Measurements from ENCODE around the gene ZFAND6.

The ZFAND6 gene

DNA sequence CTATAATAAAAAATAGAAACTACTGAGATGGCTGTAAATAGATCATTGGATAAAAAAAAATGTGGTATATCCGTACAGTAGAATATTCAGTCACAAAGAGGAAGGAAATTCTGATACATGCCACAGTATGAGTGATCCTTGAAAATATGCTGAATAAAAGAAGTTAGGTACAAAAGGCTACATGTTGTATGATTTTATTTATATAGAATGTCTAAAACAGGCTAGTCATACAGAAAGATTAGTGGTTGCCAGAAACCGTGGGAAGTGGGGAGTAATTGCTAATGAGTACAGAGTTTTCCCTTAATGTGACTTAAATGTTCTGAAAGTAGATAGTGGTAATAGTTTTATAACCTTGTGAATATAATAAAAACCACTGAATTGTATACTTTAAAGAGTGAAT, 68.4 kb downstream of the ZFAND6 start:
- H3K23ac ChIP-seq (ENCODE audit: low read depth, low read length, poor library complexity) = no peak overlapping the region
- no peaks in the 10 kb centered on the region for H3K79me1 ChIP-seq (ENCODE audit: low read depth, low read length)
- WGBS, 2 donors (ENCODE audit: extremely low coverage in 2 of 2, insufficient read length in 2 of 2, insufficient replicate concordance in 1 of 2) = no CpG with 5 or more reads among the region's 2 CpGs
- no peak overlapping the region for H4K91ac ChIP-seq (ENCODE audit: low read depth, low read length, poor library complexity)
- H3K27ac ChIP-seq (replicated peaks; ENCODE audit: low read length) = no peak overlapping the region
- H3K4me1 ChIP-seq (ENCODE audit: control insufficient read depth in 2 of 2, insufficient read depth in 1 of 2, low read depth in 1 of 2, low read length in 2 of 2) = no peaks in the 10 kb centered on the region
- no peak overlapping the region for H2BK12ac ChIP-seq (ENCODE audit: low read length)
- H4K8ac ChIP-seq (ENCODE audit: low read depth, low read length) = no peak overlapping the region
- no peak overlapping the region for H3K4me2 ChIP-seq (ENCODE audit: insufficient read depth, low read length, poor library complexity, severe bottlenecking)
- no peak overlapping the region for H3K9ac ChIP-seq (ENCODE audit: low read depth, low read length, poor library complexity)
- peaks cover 2 to 82% of the 10 kb centered on the region in 2 donors for H3K36me3 ChIP-seq (replicated peaks in 1 of 2; ENCODE audit: control insufficient read depth in 2 of 2, insufficient read depth in 2 of 2, low read length in 2 of 2)
- H2BK5ac ChIP-seq (ENCODE audit: low read length) = no peak overlapping the region
- H3K14ac ChIP-seq (ENCODE audit: low read length) = no peak overlapping the region
- no peak overlapping the region for H3K18ac ChIP-seq (ENCODE audit: low read length)
- H2BK120ac ChIP-seq (ENCODE audit: low read depth, low read length) = no peak overlapping the region
- no peaks in the 10 kb centered on the region for H3K9me3 ChIP-seq (replicated peaks in 1 of 2; ENCODE audit: control insufficient read depth in 2 of 2, insufficient read depth in 1 of 2, low read depth in 1 of 2, low read length in 2 of 2)
- H2AFZ ChIP-seq (ENCODE audit: low read length) = no peak overlapping the region
- DNase-seq (ENCODE audit: low spot score) = no peak
- H2AK5ac ChIP-seq (ENCODE audit: low read depth, low read length) = no peak overlapping the region
- H2BK15ac ChIP-seq (ENCODE audit: low read length) = no peak overlapping the region
- H3K4me3 ChIP-seq (ENCODE audit: low read length in 2 of 2) = no peak overlapping the region
- no peaks in the 10 kb centered on the region for H3K27me3 ChIP-seq (ENCODE audit: control insufficient read depth in 3 of 3, insufficient read depth in 3 of 3, low read depth in 1 of 3, low read length in 3 of 3)
- no peak overlapping the region for H3K4ac ChIP-seq (ENCODE audit: low read length)

DNA sequence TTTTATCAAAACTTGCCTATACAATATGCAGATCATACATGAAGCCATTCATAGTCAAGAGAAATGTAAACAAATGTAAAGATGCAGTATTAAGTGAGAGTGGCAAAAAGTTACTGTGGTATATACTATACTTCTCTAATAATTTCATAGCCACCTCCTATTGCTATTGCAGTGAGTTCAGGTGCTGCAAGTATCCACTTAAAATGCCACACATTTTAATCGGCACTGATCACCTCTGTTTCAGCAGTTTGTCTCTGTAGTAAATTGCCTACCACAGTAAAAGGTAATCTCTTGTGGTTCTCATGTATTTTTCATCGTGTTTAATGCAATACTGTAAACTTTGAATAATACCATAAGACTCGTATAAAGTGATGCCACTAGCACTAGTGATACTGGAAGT, 72.9 kb downstream of the ZFAND6 start:
- Histone ChIP-seq H2AFZ (ENCODE audit: low read length) (no peak overlapping the region), H3K4me1 (ENCODE audit: control insufficient read depth in 2 of 2, insufficient read depth in 1 of 2, low read depth in 1 of 2, low read length in 2 of 2) (no peaks in the 10 kb centered on the region), H3K4me3 (ENCODE audit: low read length in 2 of 2) (no peak overlapping the region), H3K9ac (ENCODE audit: low read depth, low read length, poor library complexity) (no peak overlapping the region), H2AK5ac (ENCODE audit: low read depth, low read length) (no peak overlapping the region), H2BK15ac (ENCODE audit: low read length) (no peak overlapping the region), H2BK5ac (ENCODE audit: low read length) (no peak overlapping the region), H3K27ac (replicated peaks; ENCODE audit: low read length) (no peak overlapping the region), H4K8ac (ENCODE audit: low read depth, low read length) (no peak overlapping the region), H2BK12ac (ENCODE audit: low read length) (no peak overlapping the region), H3K9me3 (replicated peaks in 1 of 2; ENCODE audit: control insufficient read depth in 2 of 2, insufficient read depth in 1 of 2, low read depth in 1 of 2, low read length in 2 of 2) (no peaks in the 10 kb centered on the region), H3K27me3 (ENCODE audit: control insufficient read depth in 3 of 3, insufficient read depth in 3 of 3, low read depth in 1 of 3, low read length in 3 of 3) (no peaks in the 10 kb centered on the region), H3K18ac (ENCODE audit: low read length) (no peak overlapping the region), H3K4ac (ENCODE audit: low read length) (no peak overlapping the region), H3K4me2 (ENCODE audit: insufficient read depth, low read length, poor library complexity, severe bottlenecking) (no peak overlapping the region), H3K23ac (ENCODE audit: low read depth, low read length, poor library complexity) (no peak overlapping the region), H2BK120ac (ENCODE audit: low read depth, low read length) (no peak overlapping the region), H3K36me3 (replicated peaks in 1 of 2; ENCODE audit: control insufficient read depth in 2 of 2, insufficient read depth in 2 of 2, low read length in 2 of 2) (peaks cover 4 to 86% of the 10 kb centered on the region in 2 donors), H3K14ac (ENCODE audit: low read length) (no peak overlapping the region), H3K79me1 (ENCODE audit: low read depth, low read length) (no peaks in the 10 kb centered on the region), H4K91ac (ENCODE audit: low read depth, low read length, poor library complexity) (no peak overlapping the region)
- no CpG with 5 or more reads among the region's 3 CpGs for WGBS, 2 donors (ENCODE audit: extremely low coverage in 2 of 2, insufficient read length in 2 of 2, insufficient replicate concordance in 1 of 2)
- DNase-seq (ENCODE audit: low spot score) = no peak

GRCh38 chr15:80136854-80137253, 77.4 kb downstream of the ZFAND6 start:
- Histone ChIP-seq H3K4me3 (ENCODE audit: low read length in 2 of 2) (no peak overlapping the region), H3K27me3 (ENCODE audit: control insufficient read depth in 3 of 3, insufficient read depth in 3 of 3, low read depth in 1 of 3, low read length in 3 of 3) (no peaks in the 10 kb centered on the region), H2BK5ac (ENCODE audit: low read length) (no peak overlapping the region), H2BK120ac (ENCODE audit: low read depth, low read length) (no peak overlapping the region), H3K4me1 (ENCODE audit: control insufficient read depth in 2 of 2, insufficient read depth in 1 of 2, low read depth in 1 of 2, low read length in 2 of 2) (peaks cover 0 to 6% of the 10 kb centered on the region in 2 donors), H3K14ac (ENCODE audit: low read length) (no peak overlapping the region), H3K18ac (ENCODE audit: low read length) (no peak overlapping the region), H4K91ac (ENCODE audit: low read depth, low read length, poor library complexity) (no peak overlapping the region), H3K9me3 (replicated peaks in 1 of 2; ENCODE audit: control insufficient read depth in 2 of 2, insufficient read depth in 1 of 2, low read depth in 1 of 2, low read length in 2 of 2) (no peaks in the 10 kb centered on the region), H2AFZ (ENCODE audit: low read length) (no peak overlapping the region), H3K36me3 (replicated peaks in 1 of 2; ENCODE audit: control insufficient read depth in 2 of 2, insufficient read depth in 2 of 2, low read length in 2 of 2) (peaks cover 4 to 68% of the 10 kb centered on the region in 2 donors), H3K23ac (ENCODE audit: low read depth, low read length, poor library complexity) (no peak overlapping the region), H3K9ac (ENCODE audit: low read depth, low read length, poor library complexity) (no peak overlapping the region), H2BK12ac (ENCODE audit: low read length) (no peak overlapping the region), H3K4ac (ENCODE audit: low read length) (no peak overlapping the region), H3K27ac (replicated peaks; ENCODE audit: low read length) (no peak overlapping the region), H4K8ac (ENCODE audit: low read depth, low read length) (no peak overlapping the region), H3K79me1 (ENCODE audit: low read depth, low read length) (no peaks in the 10 kb centered on the region), H2BK15ac (ENCODE audit: low read length) (no peak overlapping the region), H3K4me2 (ENCODE audit: insufficient read depth, low read length, poor library complexity, severe bottlenecking) (no peak overlapping the region), H2AK5ac (ENCODE audit: low read depth, low read length) (no peak overlapping the region)
- no CpG with 5 or more reads among the region's 3 CpGs for WGBS, 2 donors (ENCODE audit: extremely low coverage in 2 of 2, insufficient read length in 2 of 2, insufficient replicate concordance in 1 of 2)
- DNase-seq (ENCODE audit: low spot score) = no peak

DNA sequence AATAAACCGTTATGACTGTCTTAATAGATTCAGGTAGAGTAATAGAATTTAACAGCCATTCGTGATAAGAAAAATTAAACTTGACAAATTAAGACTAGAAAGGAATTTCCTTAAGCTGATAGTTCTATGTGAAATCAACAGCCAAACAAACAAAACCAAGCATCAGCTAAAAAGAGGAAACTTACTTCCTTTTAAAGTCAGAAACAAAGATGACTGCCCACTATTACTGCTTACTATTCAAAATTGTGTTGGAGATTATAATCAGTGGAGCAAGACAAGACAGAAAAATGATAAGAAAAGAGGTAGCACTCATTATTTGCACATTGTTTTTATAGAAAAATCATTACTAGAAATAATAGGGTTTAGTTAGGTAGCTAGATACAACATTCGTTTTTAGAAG, 79.5 kb downstream of the ZFAND6 start:
- H2AK5ac ChIP-seq (ENCODE audit: low read depth, low read length) = no peak overlapping the region
- DNase-seq (ENCODE audit: low spot score) = no peak
- H3K4me3 ChIP-seq (ENCODE audit: low read length in 2 of 2) = no peak overlapping the region
- H3K27me3 ChIP-seq (ENCODE audit: control insufficient read depth in 3 of 3, insufficient read depth in 3 of 3, low read depth in 1 of 3, low read length in 3 of 3) = no peaks in the 10 kb centered on the region
- H2BK15ac ChIP-seq (ENCODE audit: low read length) = no peak overlapping the region
- H2BK12ac ChIP-seq (ENCODE audit: low read length) = no peak overlapping the region
- no peak overlapping the region for H3K27ac ChIP-seq (replicated peaks; ENCODE audit: low read length)
- H3K36me3 ChIP-seq (replicated peaks in 1 of 2; ENCODE audit: control insufficient read depth in 2 of 2, insufficient read depth in 2 of 2, low read length in 2 of 2) = peaks cover 3 to 46% of the 10 kb centered on the region in 2 donors
- H3K9ac ChIP-seq (ENCODE audit: low read depth, low read length, poor library complexity) = no peak overlapping the region
- no peaks in the 10 kb centered on the region for H3K9me3 ChIP-seq (replicated peaks in 1 of 2; ENCODE audit: control insufficient read depth in 2 of 2, insufficient read depth in 1 of 2, low read depth in 1 of 2, low read length in 2 of 2)
- H3K4ac ChIP-seq (ENCODE audit: low read length) = no peak overlapping the region
- H3K4me2 ChIP-seq (ENCODE audit: insufficient read depth, low read length, poor library complexity, severe bottlenecking) = no peak overlapping the region
- H2AFZ ChIP-seq (ENCODE audit: low read length) = no peak overlapping the region
- H3K23ac ChIP-seq (ENCODE audit: low read depth, low read length, poor library complexity) = no peak overlapping the region
- H3K18ac ChIP-seq (ENCODE audit: low read length) = no peak overlapping the region
- no peak overlapping the region for H2BK120ac ChIP-seq (ENCODE audit: low read depth, low read length)
- H3K79me1 ChIP-seq (ENCODE audit: low read depth, low read length) = no peaks in the 10 kb centered on the region
- WGBS, 2 donors (ENCODE audit: extremely low coverage in 2 of 2, insufficient read length in 2 of 2, insufficient replicate concordance in 1 of 2) = no CpG with 5 or more reads among the region's 3 CpGs
- H2BK5ac ChIP-seq (ENCODE audit: low read length) = no peak overlapping the region
- H4K8ac ChIP-seq (ENCODE audit: low read depth, low read length) = no peak overlapping the region
- peaks cover 0 to 6% of the 10 kb centered on the region in 2 donors for H3K4me1 ChIP-seq (ENCODE audit: control insufficient read depth in 2 of 2, insufficient read depth in 1 of 2, low read depth in 1 of 2, low read length in 2 of 2)
- no peak overlapping the region for H3K14ac ChIP-seq (ENCODE audit: low read length)
- no peak overlapping the region for H4K91ac ChIP-seq (ENCODE audit: low read depth, low read length, poor library complexity)

Data from neuronal stem cell (in vitro differentiated cells).